MM.1S (cell line): Measurements from ENCODE around the gene EZH2.

ENCODE experiments used
- DNase-seq: peaks from one replicate; pipeline ENCODE4 v3.0.0-alpha.2; 2015
- H2AFZ ChIP-seq: fragments of 300-600 bp; sonication (generic); 2 replicates; pipeline ENCODE4 v1.6.0; 2016; ENCODE audit warnings: antibody characterized with exemption, low read length
- H3F3A ChIP-seq: fragments of 300-600 bp; sonication (generic); 2 replicates; pipeline ENCODE4 v1.6.1; 2016; ENCODE audit warnings: mild to moderate bottlenecking, antibody characterized with exemption, low read length, moderate library complexity, mixed read lengths; ENCODE audit not compliant: insufficient read depth
- H3K27ac ChIP-seq: fragments of 300-600 bp; sonication (generic); 2 replicates; pipeline ENCODE4 v1.5.1; 2016; ENCODE audit warnings: mild to moderate bottlenecking, low read length
- H3K27me3 ChIP-seq: fragments of 300-600 bp; sonication (generic); replicated peaks from 2 replicates; pipeline ENCODE4 v1.6.0; 2016; ENCODE audit warnings: low read length; ENCODE audit not compliant: insufficient read depth
- H3K36me3 ChIP-seq: fragments of 300-600 bp; sonication (generic); replicated peaks from 2 replicates; pipeline ENCODE4 v1.6.1; 2016; ENCODE audit warnings: mild to moderate bottlenecking, low read length, mixed read lengths; ENCODE audit not compliant: insufficient read depth
- H3K4me1 ChIP-seq: fragments of 300-600 bp; sonication (generic); 2 replicates; pipeline ENCODE4 v1.6.1; 2016; ENCODE audit warnings: low read length, mixed read lengths
- H3K4me2 ChIP-seq: fragments of 300-600 bp; sonication (generic); 2 replicates; pipeline ENCODE4 v1.6.0; 2016; ENCODE audit warnings: low read depth, low read length
- H3K4me3 ChIP-seq: fragments of 300-600 bp; sonication (generic); 2 replicates; pipeline ENCODE4 v1.5.1; 2016; ENCODE audit warnings: low read length, mixed read lengths
- H3K79me2 ChIP-seq: fragments of 300-600 bp; sonication (generic); 2 replicates; pipeline ENCODE4 v1.6.1; 2016; ENCODE audit warnings: mixed run types, low read length, mixed read lengths
- H3K9ac ChIP-seq: fragments of 300-600 bp; sonication (generic); 2 replicates; pipeline ENCODE4 v1.6.1; 2016; ENCODE audit warnings: low read length, mixed read lengths
- H3K9me2 ChIP-seq: fragments of 300-600 bp; sonication (generic); replicated peaks from 2 replicates; pipeline ENCODE4 v1.6.1; 2016; ENCODE audit warnings: mild to moderate bottlenecking, low read length, mixed read lengths; ENCODE audit not compliant: insufficient read depth
- H3K9me3 ChIP-seq: fragments of 300-600 bp; sonication (generic); replicated peaks from 2 replicates; pipeline ENCODE4 v1.6.1; 2016; ENCODE audit warnings: mild to moderate bottlenecking, low read length, mixed read lengths; ENCODE audit not compliant: insufficient read depth
- H4K20me1 ChIP-seq: fragments of 300-600 bp; sonication (generic); 2 replicates; pipeline ENCODE4 v1.6.1; 2016; ENCODE audit warnings: mild to moderate bottlenecking, low read length, moderate library complexity, mixed read lengths; ENCODE audit not compliant: insufficient read depth
- EZH2 ChIP-seq: fragments of 300-600 bp; sonication (generic); optimal IDR thresholded peaks from 2 replicates; pipeline ENCODE3; 2017; ENCODE audit warnings: low read depth, mild to moderate bottlenecking, antibody characterized with exemption, low read length, mixed read lengths
- EZH2phosphoT487 ChIP-seq: fragments of 300-600 bp; sonication (generic); IDR thresholded peaks from 2 replicates; pipeline ENCODE4 v1.6.1; 2018; ENCODE audit warnings: antibody characterized with exemption, low read length
- TF ChIP-seq, protein P1 (sequence below): fragments of 300-600 bp; sonication (generic); IDR thresholded peaks from 2 replicates; pipeline ENCODE4 v1.5.1; 2016; ENCODE audit warnings: antibody characterized with exemption, low read length, mixed read lengths

Gene EZH2

DNA sequence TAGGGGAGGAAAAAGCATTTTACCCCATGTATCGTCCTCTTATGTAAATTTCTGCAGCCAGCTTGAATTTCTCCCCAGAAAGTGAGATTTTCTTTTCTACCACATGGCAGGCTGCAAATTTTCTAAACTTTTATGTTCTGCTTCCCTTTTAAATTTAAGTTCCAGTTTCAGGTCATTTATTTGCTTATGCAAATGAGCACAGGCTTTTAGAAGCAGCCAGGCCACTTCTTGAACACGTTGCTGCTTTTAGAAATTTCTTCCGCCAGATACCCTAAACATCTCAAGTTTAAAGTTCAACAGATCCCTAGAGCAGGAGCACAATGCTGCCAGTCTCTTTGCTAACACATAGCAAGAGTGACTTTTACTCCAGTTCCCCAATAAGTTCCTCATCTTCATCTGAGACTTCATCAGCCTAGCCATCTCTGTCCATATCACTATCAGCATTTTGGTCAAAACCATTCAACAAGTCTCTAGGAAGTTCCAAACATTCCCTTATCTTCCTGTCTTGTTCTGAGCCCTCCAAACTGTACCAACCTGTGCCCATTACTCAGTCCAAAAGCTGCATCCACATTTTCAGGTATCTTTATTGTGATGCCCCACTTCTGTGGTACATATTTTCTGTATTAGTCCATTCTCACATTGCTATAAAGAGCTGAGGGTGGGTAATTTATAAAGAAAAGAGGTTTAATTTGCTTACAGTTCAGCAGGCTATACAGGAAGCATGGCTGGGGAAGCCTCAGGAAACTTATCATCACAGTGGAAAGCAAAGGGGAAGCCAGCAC lies 16.3 kb downstream of the EZH2 start:
- H4K20me1 ChIP-seq: peaks cover 72% of the 10 kb centered on the region
- peak; percentile 34 for DNase-seq

GRCh38 chr7:148866362-148866761 lies 17.7 kb downstream of the EZH2 start:
- H3K79me2 ChIP-seq: peaks cover 98% of the 10 kb centered on the region
- H4K20me1 ChIP-seq: peaks cover 72% of the 10 kb centered on the region
- H3K27me3 ChIP-seq: no peaks in the 10 kb centered on the region
- H3F3A ChIP-seq: peaks cover 14% of the 10 kb centered on the region
- H3K9me2 ChIP-seq: no peaks in the 10 kb centered on the region
- no peaks in the 10 kb centered on the region for H3K9me3 ChIP-seq
- no peak overlapping the region for H2AFZ ChIP-seq
- H3K27ac ChIP-seq: no peak overlapping the region
- no peak for DNase-seq
- no peak for TF ChIP-seq EZH2
- TF ChIP-seq, protein P1, sequence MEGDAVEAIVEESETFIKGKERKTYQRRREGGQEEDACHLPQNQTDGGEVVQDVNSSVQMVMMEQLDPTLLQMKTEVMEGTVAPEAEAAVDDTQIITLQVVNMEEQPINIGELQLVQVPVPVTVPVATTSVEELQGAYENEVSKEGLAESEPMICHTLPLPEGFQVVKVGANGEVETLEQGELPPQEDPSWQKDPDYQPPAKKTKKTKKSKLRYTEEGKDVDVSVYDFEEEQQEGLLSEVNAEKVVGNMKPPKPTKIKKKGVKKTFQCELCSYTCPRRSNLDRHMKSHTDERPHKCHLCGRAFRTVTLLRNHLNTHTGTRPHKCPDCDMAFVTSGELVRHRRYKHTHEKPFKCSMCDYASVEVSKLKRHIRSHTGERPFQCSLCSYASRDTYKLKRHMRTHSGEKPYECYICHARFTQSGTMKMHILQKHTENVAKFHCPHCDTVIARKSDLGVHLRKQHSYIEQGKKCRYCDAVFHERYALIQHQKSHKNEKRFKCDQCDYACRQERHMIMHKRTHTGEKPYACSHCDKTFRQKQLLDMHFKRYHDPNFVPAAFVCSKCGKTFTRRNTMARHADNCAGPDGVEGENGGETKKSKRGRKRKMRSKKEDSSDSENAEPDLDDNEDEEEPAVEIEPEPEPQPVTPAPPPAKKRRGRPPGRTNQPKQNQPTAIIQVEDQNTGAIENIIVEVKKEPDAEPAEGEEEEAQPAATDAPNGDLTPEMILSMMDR: no peak
- TF ChIP-seq EZH2phosphoT487: no peak
- H3K4me3 ChIP-seq: no peak overlapping the region
- H3K4me1 ChIP-seq: 0 out of 2 replicates have a peak, but pooled peaks cover 14% of the 10 kb centered on the region
- H3K4me2 ChIP-seq: no peak overlapping the region
- no peaks in the 10 kb centered on the region for H3K36me3 ChIP-seq
- H3K9ac ChIP-seq: no peak overlapping the region

More for the DNA sequence above, 16.3 kb downstream of the EZH2 start:
- Histone ChIP-seq H3K9ac (no peak overlapping the region), H3K27ac (no peak overlapping the region; the same call in 1 of the 2 replicates), H3K4me1 (0 out of 2 replicates have a peak, but pooled peaks cover 14% of the 10 kb centered on the region), H3K4me2 (0 out of 2 replicates have a peak overlapping the region, but pooled peaks have one; percentile 2), H3K27me3 (no peaks in the 10 kb centered on the region), H3K4me3 (no peak overlapping the region), H3K9me2 (no peaks in the 10 kb centered on the region), H3K36me3 (no peaks in the 10 kb centered on the region), H3F3A (peaks cover 14% of the 10 kb centered on the region), H3K79me2 (peaks cover 98% of the 10 kb centered on the region), H3K9me3 (no peaks in the 10 kb centered on the region), H2AFZ (no peak overlapping the region)
- TF ChIP-seq EZH2 (no peak), EZH2phosphoT487 (no peak)

DNA sequence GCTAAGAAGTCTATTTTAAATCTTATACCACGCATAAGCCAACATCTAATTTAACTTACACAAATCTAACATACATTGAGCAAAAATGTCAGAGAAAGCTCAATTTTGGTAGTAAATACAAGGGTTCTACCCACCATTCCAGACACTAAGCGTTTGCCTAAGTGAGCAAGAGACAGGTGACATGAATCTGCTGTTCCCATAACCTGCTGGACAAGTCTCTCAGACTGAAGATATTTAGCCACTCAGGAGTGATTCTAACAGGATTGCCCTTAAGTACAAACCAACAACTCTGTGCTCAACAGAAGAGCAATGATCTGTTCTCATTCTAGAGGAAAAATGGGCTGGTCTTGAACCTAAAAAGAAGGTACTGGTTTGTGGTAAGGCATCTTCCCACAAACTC lies 18.8 kb downstream of the EZH2 start:
- peaks cover 98% of the 10 kb centered on the region for H3K79me2 ChIP-seq
- no peak overlapping the region for H3K27ac ChIP-seq
- peaks cover 77% of the 10 kb centered on the region for H4K20me1 ChIP-seq
- 0 out of 2 replicates have a peak, but pooled peaks cover 14% of the 10 kb centered on the region for H3K4me1 ChIP-seq
- no peak overlapping the region for H3K9ac ChIP-seq
- no peak overlapping the region for H2AFZ ChIP-seq
- H3K4me3 ChIP-seq: no peak overlapping the region
- DNase-seq: no peak
- H3F3A ChIP-seq: peaks cover 14% of the 10 kb centered on the region
- no peaks in the 10 kb centered on the region for H3K9me3 ChIP-seq
- H3K4me2 ChIP-seq: no peak overlapping the region
- H3K36me3 ChIP-seq: no peaks in the 10 kb centered on the region
- no peaks in the 10 kb centered on the region for H3K27me3 ChIP-seq
- H3K9me2 ChIP-seq: no peaks in the 10 kb centered on the region
- TF ChIP-seq EZH2phosphoT487 (no peak), EZH2 (no peak)
- TF ChIP-seq, protein P1: no peak

DNA sequence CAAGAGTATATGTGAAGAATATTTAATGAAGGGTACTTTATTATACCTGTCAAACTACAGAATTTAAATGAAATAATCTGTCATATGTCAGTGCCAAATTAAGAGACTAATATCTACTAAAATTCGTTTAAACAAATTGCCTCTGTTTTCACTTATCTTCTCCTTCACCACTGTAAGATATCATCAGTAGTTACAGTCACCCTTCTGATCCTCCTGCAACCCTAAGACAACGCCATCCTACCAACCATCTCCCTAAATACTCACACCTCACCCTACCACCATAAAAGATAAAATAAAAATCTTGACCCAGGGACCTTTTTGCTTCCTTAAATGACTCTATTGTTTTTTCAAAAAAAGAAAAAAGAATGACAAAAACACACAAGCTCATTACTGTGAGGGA lies 20.8 kb downstream of the EZH2 start:
- Histone ChIP-seq H3K9me2 (no peaks in the 10 kb centered on the region), H3F3A (peaks cover 15% of the 10 kb centered on the region), H3K36me3 (no peaks in the 10 kb centered on the region), H4K20me1 (peaks cover 76% of the 10 kb centered on the region), H3K4me1 (0 out of 2 replicates have a peak, but pooled peaks cover 11% of the 10 kb centered on the region), H3K27me3 (no peaks in the 10 kb centered on the region), H3K4me2 (no peak overlapping the region), H3K9ac (no peak overlapping the region), H3K9me3 (no peaks in the 10 kb centered on the region), H3K79me2 (peaks cover 98% of the 10 kb centered on the region), H3K4me3 (no peak overlapping the region), H3K27ac (no peak overlapping the region), H2AFZ (no peak overlapping the region)
- TF ChIP-seq EZH2: no peak
- no peak for TF ChIP-seq EZH2phosphoT487
- TF ChIP-seq, protein P1: no peak
- no peak for DNase-seq
